ENCODE measurements around the gene PRSS38. TPM values are rescaled to one million over a fixed set of nuclear protein-coding genes. Genes with fewer than 3 reads are reported as not detected.

Gene PRSS38
- total and polyA plus RNA-seq, 4 donors: not detected

GRCh38 chr1:227805606-227806197, 9.8 kb upstream of the PRSS38 start:
- Histone ChIP-seq H3K4me3 (no peak overlapping the region), H3K4me1 (ENCODE audit: control insufficient read depth in 5 of 5, insufficient read depth in 5 of 5, low read length in 5 of 5) (no peaks in the 10 kb centered on the region), H3K9me3 (ENCODE audit: control insufficient read depth in 4 of 4, insufficient read depth in 3 of 4, low read length in 3 of 4) (no peaks in the 10 kb centered on the region), H3K36me3 (ENCODE audit: control insufficient read depth in 4 of 4, insufficient read depth in 4 of 4, low read length in 4 of 4) (no peaks in the 10 kb centered on the region), H3K27ac (ENCODE audit: low read depth in 1 of 2, low read length in 1 of 2) (no peak overlapping the region), H3K9ac (ENCODE audit: insufficient read depth in 1 of 2, low read length in 2 of 2) (no peak overlapping the region), H3K27me3 (ENCODE audit: control insufficient read depth in 3 of 3, insufficient read depth in 3 of 3, low read length in 2 of 3) (no peaks in the 10 kb centered on the region)
- no peak for ATAC-seq (ENCODE audit: insufficient read depth, low FRiP score)
- WGBS, 2 donors: 54 to 80% methylated on average over 6 of the region's 6 CpGs
- no peak for TF ChIP-seq CTCF (IDR thresholded peaks at IDR 0.05; ENCODE audit: control extremely low read depth, extremely low read depth)
- DNase-seq: no peak

DNA sequence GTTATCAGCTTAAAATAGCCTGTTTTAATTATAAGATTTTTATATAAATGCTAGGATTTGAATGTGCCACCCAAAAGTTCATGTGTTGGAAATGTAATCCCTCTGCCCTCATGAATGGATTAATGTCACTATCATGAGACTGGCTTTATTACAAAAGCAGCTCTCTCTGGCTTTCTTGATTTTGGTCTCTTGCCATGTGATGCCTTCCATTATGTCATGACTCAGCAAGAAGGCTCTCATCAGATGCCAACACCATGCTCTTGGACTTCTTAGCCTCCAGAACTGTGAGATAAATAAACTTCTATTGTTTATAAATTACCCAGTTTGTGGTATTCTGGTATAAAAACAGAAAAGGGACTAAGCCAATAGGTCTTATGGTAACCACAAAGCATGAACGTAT, 6.9 kb upstream of the PRSS38 start:
- Histone ChIP-seq H3K4me3 (no peak overlapping the region), H3K9ac (ENCODE audit: insufficient read depth in 1 of 2, low read length in 2 of 2) (no peak overlapping the region), H3K4me1 (ENCODE audit: control insufficient read depth in 5 of 5, insufficient read depth in 5 of 5, low read length in 5 of 5) (no peaks in the 10 kb centered on the region), H3K27ac (ENCODE audit: low read depth in 1 of 2, low read length in 1 of 2) (no peak overlapping the region), H3K27me3 (ENCODE audit: control insufficient read depth in 3 of 3, insufficient read depth in 3 of 3, low read length in 2 of 3) (no peaks in the 10 kb centered on the region), H3K9me3 (ENCODE audit: control insufficient read depth in 4 of 4, insufficient read depth in 3 of 4, low read length in 3 of 4) (peaks cover 0 to 2% (median 0%) of the 10 kb centered on the region in 4 donors), H3K36me3 (ENCODE audit: control insufficient read depth in 4 of 4, insufficient read depth in 4 of 4, low read length in 4 of 4) (no peaks in the 10 kb centered on the region)
- ATAC-seq (ENCODE audit: insufficient read depth, low FRiP score): no peak
- DNase-seq: no peak
- WGBS, 2 donors: 56 to 61% methylated on average over 1 of the region's 1 CpG
- TF ChIP-seq CTCF (IDR thresholded peaks at IDR 0.05; ENCODE audit: control extremely low read depth, extremely low read depth): no peak

DNA sequence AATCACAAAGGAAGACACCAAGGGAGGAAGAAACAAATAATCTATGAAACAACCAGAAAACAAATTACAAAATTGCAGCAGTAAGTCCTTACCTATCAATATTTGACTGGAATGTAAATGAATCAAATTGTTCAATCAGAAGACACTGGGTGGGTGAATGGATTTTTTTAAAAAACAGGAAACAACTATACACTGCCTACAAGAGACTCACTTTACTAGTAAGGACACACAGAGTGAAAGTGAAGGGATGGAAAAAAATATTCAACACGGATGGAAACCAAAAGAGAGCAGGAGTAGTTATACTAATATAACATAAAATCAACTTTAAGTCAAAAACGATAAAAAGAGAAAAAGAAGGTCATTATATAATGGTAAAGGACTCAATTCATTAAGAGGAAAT, 6.4 kb upstream of the PRSS38 start:
- Histone ChIP-seq H3K9ac (ENCODE audit: insufficient read depth in 1 of 2, low read length in 2 of 2) (no peak overlapping the region), H3K4me3 (no peak overlapping the region), H3K9me3 (ENCODE audit: control insufficient read depth in 4 of 4, insufficient read depth in 3 of 4, low read length in 3 of 4) (peaks cover 0 to 6% (median 0%) of the 10 kb centered on the region in 4 donors), H3K27ac (ENCODE audit: low read depth in 1 of 2, low read length in 1 of 2) (no peak overlapping the region), H3K27me3 (ENCODE audit: control insufficient read depth in 3 of 3, insufficient read depth in 3 of 3, low read length in 2 of 3) (no peaks in the 10 kb centered on the region), H3K36me3 (ENCODE audit: control insufficient read depth in 4 of 4, insufficient read depth in 4 of 4, low read length in 4 of 4) (no peaks in the 10 kb centered on the region), H3K4me1 (ENCODE audit: control insufficient read depth in 5 of 5, insufficient read depth in 5 of 5, low read length in 5 of 5) (no peaks in the 10 kb centered on the region)
- DNase-seq (no peak), ATAC-seq (ENCODE audit: insufficient read depth, low FRiP score) (no peak)
- WGBS, 2 donors: 86% methylated on average over 2 of the region's 2 CpGs
- no peak for TF ChIP-seq CTCF (IDR thresholded peaks at IDR 0.05; ENCODE audit: control extremely low read depth, extremely low read depth)

- no peak for TF ChIP-seq CTCF (IDR thresholded peaks at IDR 0.05; ENCODE audit: control extremely low read depth, extremely low read depth)
- Histone ChIP-seq H3K9ac (ENCODE audit: insufficient read depth in 1 of 2, low read length in 2 of 2) (no peak overlapping the region), H3K27me3 (ENCODE audit: control insufficient read depth in 3 of 3, insufficient read depth in 3 of 3, low read length in 2 of 3) (no peaks in the 10 kb centered on the region), H3K9me3 (ENCODE audit: control insufficient read depth in 4 of 4, insufficient read depth in 3 of 4, low read length in 3 of 4) (peaks cover 0 to 11% (median 4%) of the 10 kb centered on the region in 4 donors), H3K27ac (ENCODE audit: low read depth in 1 of 2, low read length in 1 of 2) (no peak overlapping the region), H3K36me3 (ENCODE audit: control insufficient read depth in 4 of 4, insufficient read depth in 4 of 4, low read length in 4 of 4) (no peaks in the 10 kb centered on the region), H3K4me3 (no peak overlapping the region), H3K4me1 (ENCODE audit: control insufficient read depth in 5 of 5, insufficient read depth in 5 of 5, low read length in 5 of 5) (no peaks in the 10 kb centered on the region)
- no peak for DNase-seq
- 90 to 98% methylated on average over 2 of the region's 2 CpGs for WGBS, 2 donors
- no peak for ATAC-seq (ENCODE audit: insufficient read depth, low FRiP score)
Observed at GRCh38 chr1:227813962-227814361, 1.5 kb upstream of the PRSS38 start.

Data from lung (tissue), 12 donors.